Sigmoid colon (tissue), 7 donors: ENCODE data around the gene AXDND1. TPM values are rescaled to one million over a fixed set of nuclear protein-coding genes. Genes with fewer than 3 reads are reported as not detected.

ENCODE experiments used
- DNase-seq: peaks from one replicate; pipeline ENCODE4 v3.0.0-alpha.2; 2019
- H3K27ac ChIP-seq, 4 donors: fragments of 200-600 bp; sonication (generic); one replicate each; pipeline ENCODE4 v1.5.1; 2016 to 2019; ENCODE audit warnings: mild to moderate bottlenecking in 1 of 4
- H3K27me3 ChIP-seq, 3 donors: fragments of 200-600 bp; sonication (generic); one replicate each; pipeline ENCODE4 v1.5.1; 2019; ENCODE audit warnings: mild to moderate bottlenecking in 1 of 3
- H3K36me3 ChIP-seq, 4 donors: fragments of 200-600 bp; sonication (generic); one replicate each; pipeline ENCODE4 v1.5.1; 2016 to 2019
- H3K4me1 ChIP-seq, 4 donors: fragments of 200-600 bp; sonication (generic); one replicate each; pipeline ENCODE4 v1.5.1; 2017 to 2019
- H3K4me3 ChIP-seq, 4 donors: fragments of 200-600 bp; sonication (generic); one replicate each; pipeline ENCODE4 v1.5.1; 2017 to 2019; ENCODE audit warnings: mild to moderate bottlenecking in 2 of 4, moderate library complexity in 1 of 4
- H3K9me3 ChIP-seq, 4 donors: fragments of 200-600 bp in 3 of 4; sonication (generic) in 3 of 4; one replicate each; pipeline versions ENCODE4 v1.5.1 to v1.6.1; 2013 to 2019
- EP300 ChIP-seq, 4 donors: sonication (generic); formaldehyde crosslinking; IDR thresholded peaks; one replicate each; pipeline ENCODE4 v1.6.1; 2017; ENCODE audit warnings: antibody characterized with exemption in 4 of 4
- POLR2A ChIP-seq, 2 donors: fragments of 450-650 bp; IDR thresholded peaks; one replicate each; pipeline ENCODE4 v1.6.1; 2016; ENCODE audit warnings: antibody characterized with exemption in 2 of 2, mild to moderate bottlenecking in 2 of 2, moderate library complexity in 2 of 2
- POLR2AphosphoS5 ChIP-seq, 4 donors: sonication (generic); formaldehyde crosslinking; IDR thresholded peaks; one replicate each; pipeline ENCODE4 v1.6.1; 2017; ENCODE audit warnings: antibody characterized with exemption in 4 of 4
- WGBS, 2 donors: extraction: QIAGEN DNeasy Blood & Tissue Kit; methylation state at CpG; one replicate each; pipeline ENCODE4 v1.1.7; 2013; 5-methylcytosine and 5-hydroxymethylcytosine counted together
- intact Hi-C: fragments of 100-400 bp; cut with DNase I; formaldehyde crosslinking; loops from one replicate; pipeline ENCODE4 v1.15.1; 2023
- polyA plus RNA-seq, 3 donors: library from polyadenylated mRNA; stranded (reverse); fragments of 200-250 nt; gene quantifications; one replicate each; pipeline ENCODE4 v1.2.3, GENCODE V29; 2013
- total RNA-seq, 4 donors: library from RNA; depleted of rRNA; stranded (reverse); fragments of >200 nt; gene quantifications; one replicate each; pipeline ENCODE4 v1.1.0, GENCODE V29; 2016
- TF ChIP-seq, protein P1 (sequence below), 4 experiments: fragments of 450-650 bp in 3 of 4; fragments of 200-600 bp in 1 of 4; IDR thresholded peaks; one replicate each; pipeline ENCODE4 v1.5.1; 2016 to 2019; ENCODE audit warnings: antibody characterized with exemption in 4 of 4, mild to moderate bottlenecking in 3 of 4, moderate library complexity in 2 of 4
- donor health status: healthy with polysubstance abuse.
- donor health status: Bipolar disorder and iron deficiency.
- donor health status: healthy.

The AXDND1 gene, protein sequence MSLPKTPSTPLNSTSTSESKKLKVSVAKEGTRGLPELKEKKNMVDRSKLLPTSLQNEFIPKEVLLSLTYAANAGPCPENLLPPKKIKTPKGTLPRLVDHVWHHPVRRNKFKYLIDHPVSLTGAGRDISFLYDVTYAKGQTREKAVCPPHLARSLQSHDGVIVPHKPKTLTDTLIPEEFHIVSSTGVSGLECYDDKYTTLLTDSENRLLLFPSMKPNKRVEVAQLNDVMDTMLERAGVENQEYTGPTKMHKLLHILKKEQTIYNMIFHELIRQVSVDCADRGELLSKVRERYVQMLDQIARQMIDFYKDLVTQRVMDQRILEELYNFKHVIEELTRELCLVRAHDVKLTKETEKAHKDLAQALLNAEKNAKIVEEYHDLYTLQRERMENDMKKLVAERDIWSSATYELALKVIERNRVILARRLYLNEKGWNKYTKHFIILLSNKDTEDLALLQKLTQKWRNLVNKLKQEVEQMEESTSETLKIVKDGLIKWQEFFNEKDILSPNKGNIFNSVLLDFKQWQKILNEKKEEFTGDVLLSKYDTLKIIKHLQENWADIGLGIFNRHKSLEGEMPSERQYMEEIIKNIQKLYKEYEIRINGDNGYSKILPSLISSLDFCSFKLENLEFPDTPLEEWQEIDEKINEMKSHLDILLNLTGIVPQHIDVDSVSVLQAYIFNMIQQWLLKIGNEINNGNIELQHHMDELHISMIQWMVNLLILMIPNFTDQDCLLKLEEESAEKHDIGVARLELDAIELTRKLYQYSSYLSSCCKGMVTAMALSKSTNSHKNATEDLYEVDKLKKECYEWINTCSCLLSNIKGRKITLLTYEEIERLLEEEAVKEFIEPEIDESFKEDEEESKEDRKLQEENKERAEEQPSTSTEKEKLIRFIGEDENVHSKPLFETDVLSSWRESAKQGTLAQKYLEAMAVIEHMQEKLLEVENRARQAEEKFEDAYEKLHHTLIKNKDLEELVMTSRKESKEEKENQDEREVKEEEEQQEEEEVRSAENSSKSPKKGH
- total RNA-seq (1 to 10 TPM in 1 of 4 donors, under 1 TPM in 2, not detected in 1; 0.14 to 2.5 (median 0.36) TPM), polyA plus RNA-seq (10 to 100 TPM in 1 of 3 donors, 1 to 10 TPM in 2; 2.4 to 19.2 (median 5.1) TPM)

DNA sequence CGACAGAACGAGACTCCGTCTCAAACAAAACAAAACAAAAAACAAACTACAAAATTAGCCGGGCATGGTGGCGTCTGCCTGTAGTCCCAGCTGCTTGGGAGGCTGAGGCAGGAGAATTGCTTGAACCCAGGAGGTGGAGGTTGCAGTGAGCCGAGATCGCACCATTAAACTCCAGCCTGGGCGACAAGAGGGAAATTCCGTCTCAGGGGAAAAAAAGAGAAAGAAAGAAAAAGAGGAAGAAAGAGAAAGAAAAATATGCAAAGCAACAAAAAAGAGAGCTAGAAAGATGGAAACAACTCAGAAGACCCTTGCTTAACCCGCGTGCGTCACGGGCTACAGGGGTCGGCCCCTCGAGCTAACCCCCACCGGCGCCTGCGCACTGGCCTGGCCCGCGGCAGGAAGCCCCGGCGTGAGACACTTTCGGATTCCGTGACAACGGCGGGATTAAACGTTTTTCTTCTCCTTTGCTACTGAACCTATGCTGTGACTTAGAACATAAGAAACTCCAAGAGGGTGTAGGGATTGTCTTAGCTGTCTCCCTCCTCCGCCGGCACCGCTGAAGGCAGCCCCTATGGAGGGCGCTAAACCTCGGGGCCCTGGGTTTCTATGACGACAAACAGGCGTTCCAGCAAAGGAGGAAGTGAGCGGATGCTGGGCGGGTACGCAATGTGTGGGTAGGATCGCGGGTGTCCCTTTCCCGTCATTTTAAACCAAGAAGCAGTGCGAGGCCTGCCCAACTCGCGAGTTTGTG is at the start of gene AXDND1:
TSS of gene AXDND1 (plus strand) at position 630 of the 751 bp plus-strand sequence. CDS start 539 bp downstream, outside the sequence.
- H3K27me3 ChIP-seq, result no peaks in the 10 kb centered on the region
- peak in 1 of 2 donors; percentile 16 for TF ChIP-seq POLR2A (IDR thresholded peaks at IDR 0.05)
- no peak for TF ChIP-seq EP300 (IDR thresholded peaks at IDR 0.05)
- peak; percentile 37 to 66 (median 57) for TF ChIP-seq POLR2AphosphoS5 (IDR thresholded peaks at IDR 0.05)
- TF ChIP-seq, protein P1, sequence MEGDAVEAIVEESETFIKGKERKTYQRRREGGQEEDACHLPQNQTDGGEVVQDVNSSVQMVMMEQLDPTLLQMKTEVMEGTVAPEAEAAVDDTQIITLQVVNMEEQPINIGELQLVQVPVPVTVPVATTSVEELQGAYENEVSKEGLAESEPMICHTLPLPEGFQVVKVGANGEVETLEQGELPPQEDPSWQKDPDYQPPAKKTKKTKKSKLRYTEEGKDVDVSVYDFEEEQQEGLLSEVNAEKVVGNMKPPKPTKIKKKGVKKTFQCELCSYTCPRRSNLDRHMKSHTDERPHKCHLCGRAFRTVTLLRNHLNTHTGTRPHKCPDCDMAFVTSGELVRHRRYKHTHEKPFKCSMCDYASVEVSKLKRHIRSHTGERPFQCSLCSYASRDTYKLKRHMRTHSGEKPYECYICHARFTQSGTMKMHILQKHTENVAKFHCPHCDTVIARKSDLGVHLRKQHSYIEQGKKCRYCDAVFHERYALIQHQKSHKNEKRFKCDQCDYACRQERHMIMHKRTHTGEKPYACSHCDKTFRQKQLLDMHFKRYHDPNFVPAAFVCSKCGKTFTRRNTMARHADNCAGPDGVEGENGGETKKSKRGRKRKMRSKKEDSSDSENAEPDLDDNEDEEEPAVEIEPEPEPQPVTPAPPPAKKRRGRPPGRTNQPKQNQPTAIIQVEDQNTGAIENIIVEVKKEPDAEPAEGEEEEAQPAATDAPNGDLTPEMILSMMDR (IDR thresholded peaks at IDR 0.05), result no peak
- no peaks in the 10 kb centered on the region for H3K9me3 ChIP-seq
- intact Hi-C loops, result loop anchor here (2.0 to 10.0 kb wide), 4 partner anchors 73 to 831 kb away; partner anchors contain the start of genes ABL2 and SOAT1
- H3K4me1 ChIP-seq, result peaks cover 0 to 11% (median 4%) of the 10 kb centered on the region in 4 donors
- 5 to 8% methylated on average over 42 to 43 of the region's 43 CpGs for WGBS, 2 donors
- H3K4me3 ChIP-seq, result peak within 1 kb of the TSS; percentile 56 to 69 (median 64)
- H3K36me3 ChIP-seq, result no peaks in the 10 kb centered on the region
- H3K27ac ChIP-seq, result peak within 1 kb of the TSS; percentile 85 to 87 (median 86)
- peak; percentile 93 for DNase-seq

DNA sequence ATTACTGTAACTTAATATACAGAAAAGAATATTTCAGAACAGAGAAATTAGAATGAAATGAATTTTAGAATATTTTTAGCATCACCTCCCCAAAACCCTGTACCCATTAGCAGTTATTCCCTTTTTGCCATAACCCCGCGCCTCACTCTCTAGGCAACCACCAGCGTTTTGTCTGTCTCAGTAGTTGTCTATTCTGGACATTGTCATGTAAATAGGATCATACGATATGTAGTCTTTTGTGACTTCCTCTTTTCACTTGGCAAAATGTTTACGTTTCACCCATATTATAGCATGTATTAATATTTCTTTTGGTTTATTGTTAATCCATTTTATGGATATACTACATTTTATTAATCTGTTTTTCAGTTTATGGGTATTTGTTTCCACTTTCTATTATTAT is 47.3 kb upstream of the AXDND1 start:
- Histone ChIP-seq H3K27ac (no peak overlapping the region), H3K4me3 (no peak overlapping the region), H3K9me3 (no peaks in the 10 kb centered on the region), H3K27me3 (no peaks in the 10 kb centered on the region), H3K4me1 (no peaks in the 10 kb centered on the region), H3K36me3 (peaks cover 0 to 7% (median 0%) of the 10 kb centered on the region in 4 donors)
- intact Hi-C loops, result no loop called here
- DNase-seq, result no peak
- TF ChIP-seq EP300 (IDR thresholded peaks at IDR 0.05) (no peak), POLR2AphosphoS5 (IDR thresholded peaks at IDR 0.05) (no peak), POLR2A (IDR thresholded peaks at IDR 0.05) (no peak)
- TF ChIP-seq, protein P1 (IDR thresholded peaks at IDR 0.05), result no peak
- WGBS, 2 donors, result 72 to 83% methylated on average over 5 of the region's 5 CpGs

DNA sequence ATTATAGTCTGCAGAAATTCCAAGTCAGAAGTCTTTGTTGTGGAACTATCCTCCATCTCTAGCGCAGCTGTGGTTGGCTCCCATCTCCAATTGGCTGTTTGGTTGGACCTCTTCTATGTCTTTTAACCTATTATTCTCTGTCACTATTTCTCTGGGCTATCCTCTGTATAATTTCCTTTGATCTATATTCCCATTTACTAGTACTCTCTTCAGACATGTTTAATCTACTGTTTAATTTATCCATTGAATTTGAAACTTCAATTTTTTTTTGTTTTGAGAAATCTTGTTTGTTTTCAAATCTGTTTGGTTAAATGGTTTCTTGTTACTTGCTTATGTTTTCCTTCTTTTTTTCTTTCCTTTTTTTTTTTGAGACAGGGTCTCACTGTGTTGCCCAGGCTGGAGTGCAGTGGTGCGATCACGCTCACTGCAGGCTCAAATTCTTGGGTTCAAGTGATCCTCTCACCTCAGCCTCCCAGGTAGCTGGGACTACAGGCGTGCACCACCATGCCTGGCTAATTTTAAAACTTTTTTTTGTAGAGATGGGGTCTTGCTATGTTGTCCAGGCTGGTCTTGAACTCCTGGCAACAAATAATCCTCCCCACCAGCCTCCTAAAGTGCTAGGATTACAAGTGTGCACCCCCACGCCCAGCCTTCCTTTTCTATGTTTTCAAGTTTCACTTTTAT is 44.1 kb upstream of the AXDND1 start:
- DNase-seq, result no peak
- Histone ChIP-seq H3K4me1 (no peaks in the 10 kb centered on the region), H3K9me3 (no peaks in the 10 kb centered on the region), H3K27ac (no peak overlapping the region), H3K4me3 (no peak overlapping the region), H3K36me3 (peaks cover 0 to 22% (median 2%) of the 10 kb centered on the region in 4 donors), H3K27me3 (no peaks in the 10 kb centered on the region)
- intact Hi-C loops, result no loop called here
- WGBS, 2 donors, result 95 to 97% methylated on average over 5 of the region's 5 CpGs
- TF ChIP-seq POLR2AphosphoS5 (IDR thresholded peaks at IDR 0.05), result no peak

DNA sequence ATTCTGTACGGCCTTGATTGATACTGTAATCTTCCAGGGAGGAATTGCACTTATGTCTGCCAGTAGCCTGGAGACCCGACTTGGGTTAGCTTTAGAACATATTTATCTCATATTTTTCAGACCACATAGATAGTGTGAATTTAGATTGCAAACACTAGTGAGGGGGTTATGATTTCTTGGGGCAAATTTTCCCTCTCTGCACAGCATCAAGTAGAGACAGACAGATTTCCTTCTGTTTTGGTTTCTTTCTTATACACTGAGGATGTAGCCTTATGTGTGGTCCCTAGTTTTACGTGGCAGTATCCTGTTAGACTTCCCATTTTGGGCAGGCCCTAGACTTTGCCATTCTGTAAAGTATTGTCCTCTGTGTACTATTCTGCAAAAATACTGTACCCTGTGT is 43.2 kb upstream of the AXDND1 start:
- TF ChIP-seq POLR2A (IDR thresholded peaks at IDR 0.05) (no peak), EP300 (IDR thresholded peaks at IDR 0.05) (no peak), POLR2AphosphoS5 (IDR thresholded peaks at IDR 0.05) (no peak)
- TF ChIP-seq, protein P1 (IDR thresholded peaks at IDR 0.05), result no peak
- H3K4me3 ChIP-seq, result peak overlapping the region in 1 of 4 donors; percentile 6
- no peaks in the 10 kb centered on the region for H3K27me3 ChIP-seq
- peaks cover 0 to 22% (median 2%) of the 10 kb centered on the region in 4 donors for H3K36me3 ChIP-seq
- 39 to 68% methylated on average over 3 of the region's 3 CpGs for WGBS, 2 donors
- H3K27ac ChIP-seq, result no peak overlapping the region
- DNase-seq, result no peak
- H3K4me1 ChIP-seq, result no peaks in the 10 kb centered on the region
- no peaks in the 10 kb centered on the region for H3K9me3 ChIP-seq
- intact Hi-C loops, result no loop called here
